Measurements from ENCODE around the gene WSCD2. TPM values are rescaled to one million over a fixed set of nuclear protein-coding genes. Genes with fewer than 3 reads are reported as not detected.

The WSCD2 gene
- total and polyA plus RNA-seq, 2 donors (not counting 1 experiment from before 2014, with no cell fraction given) = 1.1 to 5.9 TPM

- no peak overlapping the region for H3K4me3 ChIP-seq (ENCODE audit: control extremely low read depth in 1 of 5, extremely low read depth in 1 of 5, insufficient read depth in 1 of 5, low read depth in 2 of 5, low read length in 4 of 5)
- ATAC-seq (ENCODE audit: low read depth) (no peak), DNase-seq (no peak)
- no peaks in the 10 kb centered on the region for H3K36me3 ChIP-seq (replicated peaks in 1 of 2; ENCODE audit: control extremely low read depth in 1 of 2, control insufficient read depth in 1 of 2, extremely low read depth in 1 of 2, insufficient read depth in 2 of 2, low read length in 1 of 2)
- no peak overlapping the region for H3K9ac ChIP-seq (ENCODE audit: low read length)
- Mint-ChIP-seq H3K27me3 (peaks cover 24% of the 10 kb centered on the region), H3K4me3 (no peak overlapping the region), H3K27ac (no peak overlapping the region), H3K9me3 (ENCODE audit: insufficient read depth) (no peaks in the 10 kb centered on the region), H3K4me1 (no peaks in the 10 kb centered on the region)
- no peaks in the 10 kb centered on the region for H4K20me1 ChIP-seq (ENCODE audit: control insufficient read depth, insufficient read depth, low read length, poor library complexity, severe bottlenecking)
- TF ChIP-seq CTCF (IDR thresholded peaks at IDR 0.05) = no peak
- no peak for TF ChIP-seq EZH2 (IDR thresholded peaks at IDR 0.05; ENCODE audit: borderline replicate concordance, insufficient read depth, low read depth, low read length, poor library complexity, severe bottlenecking)
- no peak overlapping the region for H3K4me2 ChIP-seq (replicated peaks; ENCODE audit: low read depth, low read length, poor library complexity, severe bottlenecking)
- ChIA-PET POLR2A (no interaction called here), CTCF (interaction anchor here (0.5 to 1.3 kb wide), 2 partner anchors 10 to 885 kb away, joined by 3 to 4 read pairs; no protein-coding TSS in a partner anchor)
- no peaks in the 10 kb centered on the region for H3K4me1 ChIP-seq (ENCODE audit: control insufficient read depth in 2 of 2, insufficient read depth in 2 of 2, low read length in 2 of 2)
- no peak overlapping the region for H3K27ac ChIP-seq (ENCODE audit: low read length in 2 of 2)
- H2AFZ ChIP-seq (ENCODE audit: insufficient read depth, low read depth, low read length, poor library complexity, severe bottlenecking) = no peak overlapping the region
- intact Hi-C loops (cut with micrococcal nuclease) = no loop called here
- no peaks in the 10 kb centered on the region for H3K79me2 ChIP-seq (ENCODE audit: control insufficient read depth, insufficient read depth, low read length)
- H3K9me3 ChIP-seq (ENCODE audit: control extremely low read depth in 1 of 3, control insufficient read depth in 2 of 3, insufficient read depth in 1 of 3, low read length in 2 of 3) = no peaks in the 10 kb centered on the region
- 80% methylated on average over 4 of the region's 6 CpGs for WGBS (ENCODE audit: insufficient coverage)
- peaks cover 0 to 2% (median 0%) of the 10 kb centered on the region in 4 experiments for H3K27me3 ChIP-seq (replicated peaks in 1 of 4; ENCODE audit: control extremely low read depth in 1 of 4, control insufficient read depth in 3 of 4, insufficient read depth in 4 of 4, low read length in 3 of 4)
These were observed 103.5 kb downstream of the WSCD2 start for GRCh38 chr12:108232565-108232964.

- CTCF ChIA-PET = no interaction called here
- POLR2A ChIA-PET = no interaction called here
These were observed 105.1 kb downstream of the WSCD2 start for GRCh38 chr12:108234158-108234557.

More at GRCh38 chr12:108234158-108234557, 105.1 kb downstream of the WSCD2 start:
- Mint-ChIP-seq H3K27ac (no peak overlapping the region), H3K4me1 (no peaks in the 10 kb centered on the region), H3K27me3 (peaks cover 30% of the 10 kb centered on the region), H3K4me3 (no peak overlapping the region), H3K9me3 (ENCODE audit: insufficient read depth) (no peaks in the 10 kb centered on the region)
- Histone ChIP-seq H3K9me3 (ENCODE audit: control extremely low read depth in 1 of 3, control insufficient read depth in 2 of 3, insufficient read depth in 1 of 3, low read length in 2 of 3) (peaks cover 0 to 3% (median 0%) of the 10 kb centered on the region in 3 donors), H3K79me2 (ENCODE audit: control insufficient read depth, insufficient read depth, low read length) (no peaks in the 10 kb centered on the region), H2AFZ (ENCODE audit: insufficient read depth, low read depth, low read length, poor library complexity, severe bottlenecking) (no peak overlapping the region), H3K36me3 (replicated peaks in 1 of 2; ENCODE audit: control extremely low read depth in 1 of 2, control insufficient read depth in 1 of 2, extremely low read depth in 1 of 2, insufficient read depth in 2 of 2, low read length in 1 of 2) (no peaks in the 10 kb centered on the region), H3K4me2 (replicated peaks; ENCODE audit: low read depth, low read length, poor library complexity, severe bottlenecking) (no peak overlapping the region), H3K27me3 (replicated peaks in 1 of 4; ENCODE audit: control extremely low read depth in 1 of 4, control insufficient read depth in 3 of 4, insufficient read depth in 4 of 4, low read length in 3 of 4) (peaks cover 0 to 7% (median 0%) of the 10 kb centered on the region in 4 experiments), H3K4me1 (ENCODE audit: control insufficient read depth in 2 of 2, insufficient read depth in 2 of 2, low read length in 2 of 2) (no peaks in the 10 kb centered on the region), H3K9ac (ENCODE audit: low read length) (no peak overlapping the region), H3K27ac (ENCODE audit: low read length in 2 of 2) (no peak overlapping the region), H4K20me1 (ENCODE audit: control insufficient read depth, insufficient read depth, low read length, poor library complexity, severe bottlenecking) (no peaks in the 10 kb centered on the region), H3K4me3 (ENCODE audit: control extremely low read depth in 1 of 5, extremely low read depth in 1 of 5, insufficient read depth in 1 of 5, low read depth in 2 of 5, low read length in 4 of 5) (no peak overlapping the region)
- TF ChIP-seq EZH2 (IDR thresholded peaks at IDR 0.05; ENCODE audit: borderline replicate concordance, insufficient read depth, low read depth, low read length, poor library complexity, severe bottlenecking) = no peak
- no peak for TF ChIP-seq CTCF (IDR thresholded peaks at IDR 0.05)
- DNase-seq = no peak
- intact Hi-C loops (cut with micrococcal nuclease) = no loop called here
- 90% methylated on average over 5 of the region's 6 CpGs for WGBS (ENCODE audit: insufficient coverage)
- ATAC-seq (ENCODE audit: low read depth) = no peak
